C4-2B (cell line): ENCODE results near the gene ARRB2.

ENCODE experiments used
- CTCF ChIP-seq: fragments of 450-650 bp; conservative IDR thresholded peaks from 2 replicates; pipeline ENCODE4 v1.5.1; 2017; ENCODE audit warnings: mild to moderate bottlenecking
- ZFX ChIP-seq: fragments of 450-650 bp; IDR thresholded peaks from 2 replicates; pipeline ENCODE4 v1.6.1; 2017

DNA sequence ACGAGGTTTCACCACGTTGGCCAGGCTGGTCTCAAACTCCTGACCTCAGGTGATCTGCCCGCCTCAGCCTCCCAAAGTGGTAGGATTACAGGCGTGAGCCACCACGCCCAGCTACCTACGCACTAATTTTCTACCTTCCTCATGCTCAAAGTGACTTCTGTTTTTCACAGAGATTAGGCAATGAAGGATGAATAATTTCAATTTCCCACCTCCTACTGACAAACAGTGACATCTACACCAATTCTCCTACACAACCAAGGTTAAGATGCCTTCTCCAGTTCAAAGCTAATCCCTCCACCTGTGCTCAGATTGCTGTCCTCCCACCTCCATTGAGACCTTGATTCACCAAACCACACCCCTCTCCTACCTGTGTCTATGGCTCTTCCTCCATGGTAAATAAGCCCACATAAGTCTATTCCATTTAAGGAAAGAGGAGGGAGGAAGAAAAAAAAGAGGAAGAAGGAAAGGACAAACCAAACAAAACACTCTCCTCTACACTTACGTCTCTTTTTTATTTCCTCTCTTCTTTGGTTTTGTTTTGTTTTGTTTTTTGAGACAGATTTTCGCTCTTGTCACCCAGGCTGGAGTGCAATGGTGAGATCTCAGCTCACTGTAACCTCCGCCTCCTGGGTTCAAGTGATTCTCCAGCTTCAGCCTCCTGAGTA, 15.3 kb downstream of the ARRB2 start:
- TF ChIP-seq CTCF (no peak), ZFX (no peak)
